GM19324 (cell line): Measurements from ENCODE around the gene TNS1.

ENCODE experiments used
- ATAC-seq: cut with Tn5 transposase; IDR thresholded peaks from one replicate; pipeline ENCODE4 v1.9.1; 2021; ENCODE audit warnings: mild to moderate bottlenecking, moderate library complexity; ENCODE audit not compliant: unreplicated experiment, low FRiP score

Gene TNS1

GRCh38 chr2:217903142-217903858, 99.5 kb downstream of the TNS1 start:
- no peak for ATAC-seq

- no peak for ATAC-seq
These were observed 100.2 kb downstream of the TNS1 start for GRCh38 chr2:217902379-217903141.

- ATAC-seq = no peak
These were observed 100.9 kb downstream of the TNS1 start for GRCh38 chr2:217901835-217902378.

- no peak for ATAC-seq
These were observed 101.4 kb downstream of the TNS1 start for GRCh38 chr2:217901400-217901799.

- no peak for ATAC-seq
These were observed 101.9 kb downstream of the TNS1 start for GRCh38 chr2:217900780-217901360.

- no peak for ATAC-seq
These were observed 102.6 kb downstream of the TNS1 start for GRCh38 chr2:217900010-217900779.

GRCh38 chr2:217899231-217900009, 103.4 kb downstream of the TNS1 start:
- no peak for ATAC-seq

GRCh38 chr2:217897816-217898806, 104.7 kb downstream of the TNS1 start:
- ATAC-seq = no peak

- no peak for ATAC-seq
These were observed 105.6 kb downstream of the TNS1 start for GRCh38 chr2:217897091-217897715.

GRCh38 chr2:217895070-217895635, 107.6 kb downstream of the TNS1 start:
- ATAC-seq = no peak

- no peak for ATAC-seq
These were observed 109.4 kb downstream of the TNS1 start for GRCh38 chr2:217893440-217893839.

- no peak for ATAC-seq
These were observed 110.2 kb downstream of the TNS1 start for GRCh38 chr2:217892560-217892959.

- ATAC-seq = no peak
These were observed 112.3 kb downstream of the TNS1 start for GRCh38 chr2:217890445-217890844.

- ATAC-seq = no peak
These were observed 113.1 kb downstream of the TNS1 start for GRCh38 chr2:217889656-217890055.

GRCh38 chr2:217887841-217888701, 114.7 kb downstream of the TNS1 start:
- ATAC-seq = no peak

GRCh38 chr2:217886720-217887309, 116.0 kb downstream of the TNS1 start:
- ATAC-seq = no peak

GRCh38 chr2:217886091-217886490, 116.7 kb downstream of the TNS1 start:
- ATAC-seq = no peak
